K562 (cell line): ENCODE data around the gene CDC20. TPM values are rescaled to one million over a fixed set of nuclear protein-coding genes. Genes with fewer than 3 reads are reported as not detected.

ENCODE experiments used
- AFF4 ChIP-seq: sonication (generic); formaldehyde crosslinking; IDR thresholded peaks from 2 replicates; pipeline ENCODE4 v1.8.0; 2023; ENCODE audit warnings: mild to moderate bottlenecking, missing genetic modification reagents
- ARID3B ChIP-seq: fragments of 250-450 bp; sonication (Bioruptor Pico); IDR thresholded peaks from 2 replicates; pipeline ENCODE4 v1.4.0; 2020; ENCODE audit warnings: borderline replicate concordance
- ATF7 ChIP-seq: fragments of 450-650 bp; IDR thresholded peaks from 2 replicates; pipeline ENCODE4 v1.7.1; 2014; ENCODE audit warnings: mild to moderate bottlenecking, moderate library complexity
- CHCHD3 ChIP-seq: fragments of 250-450 bp; sonication (Bioruptor Pico); IDR thresholded peaks from 2 replicates; pipeline ENCODE4 v2.1.2; 2022; ENCODE audit warnings: mild to moderate bottlenecking
- EP300 ChIP-seq: IDR thresholded peaks from 2 replicates; pipeline ENCODE4 v1.6.1; 2012; ENCODE audit warnings: low read length, improper control_type of control experiment
- GABPA ChIP-seq: fragments of 200-800 bp; sonication (Bioruptor generic); conservative IDR thresholded peaks from 2 replicates; pipeline ENCODE4 v1.6.1; 2016; ENCODE audit warnings: low read depth, missing genetic modification characterization, missing compliant biosample characterization
- MGA ChIP-seq: fragments of 450-650 bp; IDR thresholded peaks from 2 replicates; pipeline ENCODE4 v1.6.1; 2016; ENCODE audit warnings: mild to moderate bottlenecking, moderate library complexity
- SIN3A ChIP-seq, 2 experiments: fragments of 150-350 bp in 1 of 2; IDR thresholded peaks; 2 replicates each; pipeline ENCODE4 v1.6.1; 2011 to 2016; ENCODE audit warnings: borderline replicate concordance in 2 of 2, low read depth in 2 of 2, low read length in 2 of 2, mild to moderate bottlenecking in 2 of 2, moderate library complexity in 2 of 2; ENCODE audit not compliant: control insufficient read depth in 1 of 2
- ZNF212 ChIP-seq: fragments of 450-650 bp; formaldehyde crosslinking; IDR thresholded peaks from 2 replicates; pipeline ENCODE4 v1.4.0; 2020; ENCODE audit warnings: mild to moderate bottlenecking
- polyA plus RNA-seq, 8 experiments: library from polyadenylated mRNA; depleted of rRNA in 4 of 8; stranded (reverse) in 5 of 8; unstranded in 3 of 8; fragments of >200 nt; fragmentation: Nextera tagmentation in 2 of 8; fragmentation: Illumina TruSeq in 1 of 8; extraction: Ambion mirVana in 2 of 8; extraction: Trizol in 1 of 8; gene quantifications; 2 replicates each; pipeline versions ENCODE4 v1.2.1 to v1.2.3, GENCODE V29; 2011 to 2014; ENCODE audit warnings: inconsistent platforms in 1 of 8, missing spikeins in 1 of 8
- total RNA-seq, 7 experiments: library from RNA; depleted of rRNA in 6 of 7; stranded (reverse); fragments of >200 nt in 6 of 7; fragmentation: Illumina TruSeq in 2 of 7; extraction: Trizol in 2 of 7; gene quantifications; 2 replicates each; pipeline versions ENCODE4 v1.2.1 to v1.2.3, GENCODE V29; 2011 to 2021; ENCODE audit warnings: low replicate concordance in 1 of 7

CDC20 gene
- total and polyA plus RNA-seq, 9 of the 15 experiments (the other 6 are each of a cell fraction or from before 2014, with no cell fraction given), result 45.2 to 224 (median 121) TPM

GRCh38 chr1:43367904-43368645 is 9.3 kb downstream of the CDC20 start, which contains the start of gene ELOVL1 (continued):
- TF ChIP-seq MGA, result peak; percentile 99
- peak; percentile 92 for TF ChIP-seq ATF7
- no peak for TF ChIP-seq ZNF212 (CRISPR knock-in tag)
- 0 out of 2 replicates have a peak, but pooled peaks have one; percentile 73 for TF ChIP-seq CHCHD3 (CRISPR knock-in tag)
- peak; percentile 57; the same call in 1 of the 2 replicates for TF ChIP-seq AFF4 (CRISPR knock-in tag)
- TF ChIP-seq SIN3A (IDR thresholded peaks at IDR 0.05; ENCODE audit: borderline replicate concordance in 2 of 2, control insufficient read depth in 1 of 2, low read depth in 2 of 2, low read length in 2 of 2), result peak; percentile 71 to 89; a peak in 2 of 4 replicates
- TF ChIP-seq ARID3B (CRISPR knock-in tag), result peak; percentile 90; the same call in 1 of the 2 replicates
- TF ChIP-seq EP300, result peak; percentile 24; the same call in 1 of the 2 replicates
- peak; percentile 78 for TF ChIP-seq GABPA (tag)
